Neural progenitor cell (in vitro differentiated cells): ENCODE measurements around the gene CKAP4. TPM values are rescaled to one million over a fixed set of nuclear protein-coding genes. Genes with fewer than 3 reads are reported as not detected.

Experiments
- DNase-seq: peaks from one replicate; pipeline ENCODE4 v3.0.0-alpha.2; 2016; ENCODE audit warnings: low spot score
- H2AFZ ChIP-seq: fragments of 200-600 bp; sonication (generic); replicated peaks from 2 replicates; pipeline ENCODE4 v1.6.1; 2016; ENCODE audit warnings: antibody characterized with exemption
- H3F3A ChIP-seq: fragments of 200-600 bp; sonication (generic); 2 replicates; pipeline ENCODE4 v1.6.1; 2016; ENCODE audit warnings: antibody characterized with exemption, low read depth
- H3K27ac ChIP-seq: fragments of 200-600 bp; sonication (generic); 2 replicates; pipeline ENCODE4 v1.5.1; 2016; ENCODE audit warnings: mild to moderate bottlenecking
- H3K27me3 ChIP-seq: fragments of 200-600 bp; sonication (generic); 2 replicates; pipeline ENCODE4 v1.6.1; 2016; ENCODE audit warnings: mild to moderate bottlenecking, moderate library complexity
- H3K36me3 ChIP-seq: fragments of 200-600 bp; sonication (generic); 2 replicates; pipeline ENCODE4 v1.5.1; 2016
- H3K4me1 ChIP-seq: fragments of 200-600 bp; sonication (generic); 2 replicates; pipeline ENCODE4 v1.6.1; 2016; ENCODE audit warnings: mixed run types
- H3K4me2 ChIP-seq: fragments of 200-600 bp; sonication (generic); 2 replicates; pipeline ENCODE4 v1.6.1; 2016
- H3K4me3 ChIP-seq: fragments of 200-600 bp; sonication (generic); 2 replicates; pipeline ENCODE4 v1.5.1; 2016
- H3K79me2 ChIP-seq: fragments of 200-600 bp; sonication (generic); 2 replicates; pipeline ENCODE4 v1.6.1; 2016; ENCODE audit warnings: low read depth
- H3K9ac ChIP-seq: fragments of 200-600 bp; sonication (generic); 2 replicates; pipeline ENCODE4 v1.6.1; 2016
- H3K9me3 ChIP-seq: fragments of 200-600 bp; sonication (generic); 2 replicates; pipeline ENCODE4 v1.5.1; 2016; ENCODE audit warnings: low read depth
- H4K20me1 ChIP-seq: fragments of 200-600 bp; sonication (generic); 2 replicates; pipeline ENCODE4 v1.6.1; 2016; ENCODE audit warnings: low read depth
- H3K27ac Mint-ChIP-seq: 3 replicates; pipeline ENCODE4 v1.8.0; 2021; ENCODE audit warnings: mixed read lengths
- H3K27me3 Mint-ChIP-seq: 2 replicates; pipeline ENCODE4 v1.8.0; 2022; ENCODE audit warnings: low read depth, mild to moderate bottlenecking, inconsistent platforms, moderate library complexity, mixed read lengths; ENCODE audit not compliant: insufficient read depth
- H3K36me3 Mint-ChIP-seq: 3 replicates; pipeline ENCODE4 v1.8.0; 2021; ENCODE audit warnings: mixed read lengths
- H3K4me1 Mint-ChIP-seq: 3 replicates; pipeline ENCODE4 v1.8.0; 2021; ENCODE audit warnings: mixed read lengths
- H3K4me3 Mint-ChIP-seq: 3 replicates; pipeline ENCODE4 v1.8.0; 2021; ENCODE audit warnings: mild to moderate bottlenecking, moderate library complexity, mixed read lengths
- H3K9me3 Mint-ChIP-seq: 3 replicates; pipeline ENCODE4 v1.8.0; 2020; ENCODE audit warnings: mixed read lengths
- CTCF ChIP-seq: fragments of 200-600 bp; sonication (generic); IDR thresholded peaks from 2 replicates; pipeline ENCODE4 v1.5.1; 2017; ENCODE audit warnings: antibody characterized with exemption, mild to moderate bottlenecking
- EZH2 ChIP-seq: fragments of 200-600 bp; sonication (generic); IDR thresholded peaks from 2 replicates; pipeline ENCODE4 v1.6.1; 2017; ENCODE audit warnings: antibody characterized with exemption, mild to moderate bottlenecking, moderate library complexity
- EZH2phosphoT487 ChIP-seq: fragments of 200-600 bp; sonication (generic); IDR thresholded peaks from 2 replicates; pipeline ENCODE4 v1.6.1; 2017; ENCODE audit warnings: antibody characterized with exemption
- total RNA-seq: library from RNA; depleted of rRNA; stranded (reverse); fragments of >200 nt; gene quantifications from 2 replicates; pipeline ENCODE4 v1.2.3, GENCODE V29; 2015; ENCODE audit warnings: low replicate concordance

Gene CKAP4
- total RNA-seq, 1 donor from 2014 or later, result 58.7 TPM

GRCh38 chr12:106274575-106275121 is 26.8 kb upstream of the CKAP4 start:
- no peak overlapping the region for H3K27ac Mint-ChIP-seq
- H3K4me3 Mint-ChIP-seq, result no peak overlapping the region

GRCh38 chr12:106274012-106274411 is 26.2 kb upstream of the CKAP4 start:
- no peaks in the 10 kb centered on the region for H3K9me3 ChIP-seq
- Mint-ChIP-seq H3K4me1 (peaks cover 4% of the 10 kb centered on the region), H3K27me3 (peaks cover 9% of the 10 kb centered on the region), H3K9me3 (peaks cover 2% of the 10 kb centered on the region), H3K36me3 (no peaks in the 10 kb centered on the region), H3K27ac (no peak overlapping the region), H3K4me3 (no peak overlapping the region)
- DNase-seq, result no peak
- no peak overlapping the region for H3K4me3 ChIP-seq
- TF ChIP-seq CTCF (no peak), EZH2phosphoT487 (no peak), EZH2 (no peak)
- H4K20me1 ChIP-seq, result no peaks in the 10 kb centered on the region
- no peaks in the 10 kb centered on the region for H3K36me3 ChIP-seq
- no peaks in the 10 kb centered on the region for H3K79me2 ChIP-seq
- peaks cover 6% of the 10 kb centered on the region for H3K4me1 ChIP-seq
- no peak overlapping the region for H3K27ac ChIP-seq
- H3K4me2 ChIP-seq, result no peak overlapping the region
- H3K27me3 ChIP-seq, result no peaks in the 10 kb centered on the region
- no peaks in the 10 kb centered on the region for H3F3A ChIP-seq
- no peak overlapping the region for H3K9ac ChIP-seq
- no peak overlapping the region for H2AFZ ChIP-seq

More at GRCh38 chr12:106274575-106275121, 26.8 kb upstream of the CKAP4 start:
- no peak for DNase-seq
- Histone ChIP-seq H3K9me3 (no peaks in the 10 kb centered on the region), H3K9ac (no peak overlapping the region), H3K79me2 (no peaks in the 10 kb centered on the region), H3K4me1 (peaks cover 6% of the 10 kb centered on the region), H2AFZ (peak overlapping the region; percentile 37), H3K4me2 (no peak overlapping the region), H4K20me1 (no peaks in the 10 kb centered on the region), H3K27ac (no peak overlapping the region), H3K36me3 (no peaks in the 10 kb centered on the region), H3F3A (no peaks in the 10 kb centered on the region), H3K4me3 (no peak overlapping the region), H3K27me3 (no peaks in the 10 kb centered on the region)
- Mint-ChIP-seq H3K27me3 (peaks cover 9% of the 10 kb centered on the region), H3K36me3 (no peaks in the 10 kb centered on the region), H3K9me3 (peaks cover 2% of the 10 kb centered on the region), H3K4me1 (peaks cover 4% of the 10 kb centered on the region)
- TF ChIP-seq CTCF, result no peak
- no peak for TF ChIP-seq EZH2
- TF ChIP-seq EZH2phosphoT487, result no peak

- Mint-ChIP-seq H3K27me3 (peaks cover 9% of the 10 kb centered on the region), H3K4me3 (no peak overlapping the region), H3K27ac (no peak overlapping the region), H3K9me3 (peaks cover 2% of the 10 kb centered on the region), H3K4me1 (peaks cover 4% of the 10 kb centered on the region), H3K36me3 (no peaks in the 10 kb centered on the region)
- no peak for DNase-seq
- H3K4me2 ChIP-seq, result no peak overlapping the region
- no peak overlapping the region for H3K27ac ChIP-seq
- H3K79me2 ChIP-seq, result no peaks in the 10 kb centered on the region
- peaks cover 6% of the 10 kb centered on the region for H3K4me1 ChIP-seq
- TF ChIP-seq EZH2 (no peak), EZH2phosphoT487 (no peak), CTCF (no peak)
- no peak overlapping the region for H3K9ac ChIP-seq
- H2AFZ ChIP-seq, result no peak overlapping the region
- no peaks in the 10 kb centered on the region for H3F3A ChIP-seq
- H3K9me3 ChIP-seq, result no peaks in the 10 kb centered on the region
- H3K27me3 ChIP-seq, result no peaks in the 10 kb centered on the region
- no peaks in the 10 kb centered on the region for H4K20me1 ChIP-seq
- H3K36me3 ChIP-seq, result no peaks in the 10 kb centered on the region
- no peak overlapping the region for H3K4me3 ChIP-seq
These were observed 25.7 kb upstream of the CKAP4 start for GRCh38 chr12:106273491-106273890.
